H1 (cell line): ENCODE data around the gene PIGL. TPM values are rescaled to one million over a fixed set of nuclear protein-coding genes. Genes with fewer than 3 reads are reported as not detected.

ENCODE experiments used
- CTCF ChIA-PET: fragments of 300-600 bp; sonication (Branson Sonifier 250); formaldehyde crosslinking; loops from one replicate; lab custom pipeline; 2021; ENCODE audit not compliant: partially characterized antibody; lab: Charles Lee
- POLR2A ChIA-PET: fragments of 300-600 bp; sonication (Branson Sonifier 250); formaldehyde crosslinking; loops from one replicate; lab custom pipeline; 2021; ENCODE audit warnings: inconsistent platforms; ENCODE audit not compliant: partially characterized antibody; lab: Charles Lee
- DNase-seq, 2 experiments: peaks; one replicate each; pipeline versions ENCODE4 v3.0.0 to v3.0.0-alpha.2; 2010 to 2022; ENCODE audit warnings: low spot score in 2 of 2, low read depth in 1 of 2, mixed read lengths in 1 of 2
- FAIRE-seq: peaks from 2 replicates; lab custom pipeline; 2011; peaks lifted over from hg19 to GRCh38; lab: Jason Lieb, UNC
- H2AFZ ChIP-seq: 2 replicates; pipeline ENCODE4 v1.8.1; 2012; ENCODE audit warnings: low read length, inconsistent platforms
- H2AK5ac ChIP-seq: 2 replicates; pipeline ENCODE4 v1.6.1; 2013; ENCODE audit warnings: low read depth, low read length
- H2BK120ac ChIP-seq: replicated peaks from 2 replicates; pipeline ENCODE3; 2013; ENCODE audit warnings: low read depth, low read length, inconsistent platforms
- H2BK12ac ChIP-seq: 2 replicates; pipeline ENCODE4 v1.6.1; 2013; ENCODE audit warnings: low read depth, low read length
- H2BK15ac ChIP-seq: 2 replicates; pipeline ENCODE4 v1.6.1; 2013; ENCODE audit warnings: low read length
- H2BK20ac ChIP-seq: 2 replicates; pipeline ENCODE4 v1.6.1; 2013; ENCODE audit warnings: low read length
- H2BK5ac ChIP-seq: 2 replicates; pipeline ENCODE4 v1.6.1; 2013; ENCODE audit warnings: low read depth, low read length
- H3K14ac ChIP-seq: 2 replicates; pipeline ENCODE4 v1.6.1; 2013; ENCODE audit warnings: inconsistent platforms; ENCODE audit not compliant: insufficient read length
- H3K18ac ChIP-seq: 2 replicates; pipeline ENCODE4 v1.6.1; 2013; ENCODE audit warnings: low read length; ENCODE audit errors: extremely low read depth
- H3K23ac ChIP-seq: 2 replicates; pipeline ENCODE4 v1.6.1; 2013; ENCODE audit warnings: inconsistent platforms; ENCODE audit not compliant: insufficient read length
- H3K23me2 ChIP-seq: 2 replicates; pipeline ENCODE4 v1.6.1; 2013; ENCODE audit warnings: low read depth, low read length
- H3K27ac ChIP-seq: 2 replicates; pipeline ENCODE4 v1.6.1; 2011; ENCODE audit warnings: low read depth, low read length, inconsistent platforms
- H3K27me3 ChIP-seq, 4 experiments: replicated peaks in 1 of 4; 1 replicate in 1 of 4; 2 replicates in 3 of 4; pipeline versions ENCODE4 v1.6.1 to v1.8.1; 2011 to 2013; ENCODE audit warnings: low read length in 3 of 4, mild to moderate bottlenecking in 3 of 4, inconsistent platforms in 2 of 4, mixed read lengths in 2 of 4, moderate library complexity in 1 of 4; ENCODE audit not compliant: control insufficient read depth in 3 of 4, insufficient read depth in 3 of 4; ENCODE audit errors: extremely low read depth in 1 of 4
- H3K36me3 ChIP-seq, 4 experiments: 2 replicates each; pipeline versions ENCODE4 v1.6.1 to v1.8.1; 2011 to 2013; ENCODE audit warnings: mild to moderate bottlenecking in 4 of 4, low read length in 3 of 4, moderate library complexity in 2 of 4, control low read depth in 1 of 4, inconsistent platforms in 1 of 4; ENCODE audit not compliant: insufficient read depth in 4 of 4, control insufficient read depth in 2 of 4
- H3K4ac ChIP-seq: replicated peaks from 2 replicates; pipeline ENCODE3; 2013; ENCODE audit warnings: low read length, low read depth, mixed read lengths, inconsistent platforms; ENCODE audit not compliant: insufficient read length
- H3K4me1 ChIP-seq, 4 experiments: replicated peaks in 1 of 4; 1 replicate in 1 of 4; 2 replicates in 3 of 4; pipeline versions ENCODE4 v1.6.1 to v1.8.1; 2011 to 2013; ENCODE audit warnings: low read length in 3 of 4, inconsistent platforms in 2 of 4, mixed read lengths in 1 of 4; ENCODE audit not compliant: insufficient read depth in 4 of 4, control insufficient read depth in 3 of 4
- H3K4me2 ChIP-seq, 2 experiments: 2 replicates each; pipeline versions ENCODE4 v1.6.1 to v1.8.1; 2011 to 2013; ENCODE audit warnings: low read depth in 2 of 2, low read length in 2 of 2, control low read depth in 1 of 2, inconsistent platforms in 1 of 2, mild to moderate bottlenecking in 1 of 2; ENCODE audit not compliant: insufficient read depth in 1 of 2
- H3K4me3 ChIP-seq, 4 experiments: fragments of 200-600, 300-600 bp in 1 of 4; sonication (generic), shearing (Covaris generic), sonication (Bioruptor Twin) in 1 of 4; 2 replicates each; pipeline versions ENCODE4 v1.5.1 to v1.8.1; 2011 to 2016; ENCODE audit warnings: low read length in 4 of 4, low read depth in 3 of 4, control low read depth in 2 of 4, inconsistent platforms in 2 of 4, mild to moderate bottlenecking in 2 of 4, mixed read lengths in 1 of 4, moderate library complexity in 1 of 4; ENCODE audit not compliant: insufficient read depth in 2 of 4; ENCODE audit errors: extremely low read depth in 1 of 4
- H3K56ac ChIP-seq: replicated peaks from 2 replicates; pipeline ENCODE3; 2013; ENCODE audit warnings: low read depth, mild to moderate bottlenecking, mixed read lengths, low read length, inconsistent platforms; ENCODE audit not compliant: insufficient read length
- H3K79me1 ChIP-seq: 2 replicates; pipeline ENCODE4 v1.6.1; 2013; ENCODE audit warnings: low read depth, low read length, control low read depth
- H3K79me2 ChIP-seq, 2 experiments: 2 replicates each; pipeline versions ENCODE4 v1.6.1 to v1.8.1; 2012 to 2013; ENCODE audit warnings: low read length in 2 of 2, mild to moderate bottlenecking in 2 of 2, inconsistent platforms in 1 of 2; ENCODE audit not compliant: insufficient read depth in 2 of 2, control insufficient read depth in 1 of 2
- H3K9ac ChIP-seq, 4 experiments: replicated peaks in 1 of 4; 1 replicate in 1 of 4; 2 replicates in 3 of 4; pipeline versions ENCODE4 v1.6.1 to v1.8.1; 2011 to 2013; ENCODE audit warnings: low read depth in 3 of 4, low read length in 3 of 4, control low read depth in 2 of 4, mild to moderate bottlenecking in 2 of 4, moderate library complexity in 2 of 4, inconsistent platforms in 1 of 4; ENCODE audit errors: extremely low read depth in 1 of 4
- H3K9me3 ChIP-seq, 2 experiments: 2 replicates each; pipeline versions ENCODE4 v1.6.1 to v1.8.1; 2012 to 2013; ENCODE audit warnings: mild to moderate bottlenecking in 2 of 2, moderate library complexity in 2 of 2, control low read depth in 1 of 2, inconsistent platforms in 1 of 2, low read depth in 1 of 2, low read length in 1 of 2, mixed read lengths in 1 of 2; ENCODE audit not compliant: insufficient read depth in 2 of 2
- H4K20me1 ChIP-seq, 2 experiments: replicated peaks in 1 of 2; 2 replicates each; pipeline versions ENCODE3 to v1.8.1; 2011 to 2013; ENCODE audit warnings: inconsistent platforms in 2 of 2, low read length in 2 of 2, mild to moderate bottlenecking in 1 of 2; ENCODE audit not compliant: insufficient read depth in 2 of 2, control insufficient read depth in 1 of 2
- H4K5ac ChIP-seq: 2 replicates; pipeline ENCODE4 v1.6.1; 2013; ENCODE audit warnings: low read length, low read depth, mixed read lengths, inconsistent platforms; ENCODE audit not compliant: insufficient read length
- H4K8ac ChIP-seq: 2 replicates; pipeline ENCODE4 v1.8.0; 2013; ENCODE audit warnings: mild to moderate bottlenecking, moderate library complexity, low read length, inconsistent platforms; ENCODE audit not compliant: insufficient read depth; ENCODE audit errors: extremely low read depth
- H4K91ac ChIP-seq: replicated peaks from 2 replicates; pipeline ENCODE3; 2013; ENCODE audit warnings: low read length, mixed read lengths, inconsistent platforms; ENCODE audit not compliant: insufficient read length
- TAF1 ChIP-seq: IDR thresholded peaks from 2 replicates; pipeline ENCODE4 v1.6.1; 2011; ENCODE audit warnings: mild to moderate bottlenecking, low read depth, low read length
- TAF7 ChIP-seq: optimal IDR thresholded peaks from 2 replicates; pipeline ENCODE3; 2011; ENCODE audit warnings: low read depth, mild to moderate bottlenecking, inconsistent platforms, low read length, moderate library complexity, borderline replicate concordance
- WGBS, 2 experiments: shearing (Covaris generic) in 1 of 2; methylation state at CpG; one replicate each; pipeline versions ENCODE4 v1.1.6 to v1.1.7; 2013 to 2015; ENCODE audit warnings: low lambda C conversion rate in 2 of 2, mixed read lengths in 2 of 2, inconsistent platforms in 1 of 2, low coverage in 1 of 2, missing lambda C conversion rate in 1 of 2; ENCODE audit not compliant: insufficient replicate concordance in 2 of 2, insufficient coverage in 1 of 2, insufficient read length in 1 of 2; ENCODE audit errors: extremely low coverage in 1 of 2, missing lambda C conversion rate in 1 of 2; 5-methylcytosine and 5-hydroxymethylcytosine counted together
- polyA plus RNA-seq, 7 experiments: library from polyadenylated mRNA; depleted of rRNA in 3 of 7; stranded (reverse) in 5 of 7; unstranded in 2 of 7; fragments of >200 nt in 5 of 7; fragments of 200-250 nt in 2 of 7; gene quantifications; 1 replicate in 5 of 7; 2 replicates in 1 of 7; 4 replicates in 1 of 7; pipeline versions ENCODE4 v1.2.1 to v1.2.3, GENCODE V29; 2011 to 2013; ENCODE audit warnings: missing spikeins in 2 of 7, mixed read lengths in 2 of 7
- total RNA-seq: library from RNA; stranded (reverse); fragmentation: NEBNext Ultra II Directional; extraction: Animal tissue kit (Norgen Biotek cat#: 25700); gene quantifications from 2 replicates; pipeline ENCODE4 v1.2.1, GENCODE V29; 2021

PIGL gene
- total and polyA plus RNA-seq, 2 of the 8 experiments (the other 6 are each of a cell fraction or from before 2014, with no cell fraction given) = 28.4 to 30.8 TPM

DNA sequence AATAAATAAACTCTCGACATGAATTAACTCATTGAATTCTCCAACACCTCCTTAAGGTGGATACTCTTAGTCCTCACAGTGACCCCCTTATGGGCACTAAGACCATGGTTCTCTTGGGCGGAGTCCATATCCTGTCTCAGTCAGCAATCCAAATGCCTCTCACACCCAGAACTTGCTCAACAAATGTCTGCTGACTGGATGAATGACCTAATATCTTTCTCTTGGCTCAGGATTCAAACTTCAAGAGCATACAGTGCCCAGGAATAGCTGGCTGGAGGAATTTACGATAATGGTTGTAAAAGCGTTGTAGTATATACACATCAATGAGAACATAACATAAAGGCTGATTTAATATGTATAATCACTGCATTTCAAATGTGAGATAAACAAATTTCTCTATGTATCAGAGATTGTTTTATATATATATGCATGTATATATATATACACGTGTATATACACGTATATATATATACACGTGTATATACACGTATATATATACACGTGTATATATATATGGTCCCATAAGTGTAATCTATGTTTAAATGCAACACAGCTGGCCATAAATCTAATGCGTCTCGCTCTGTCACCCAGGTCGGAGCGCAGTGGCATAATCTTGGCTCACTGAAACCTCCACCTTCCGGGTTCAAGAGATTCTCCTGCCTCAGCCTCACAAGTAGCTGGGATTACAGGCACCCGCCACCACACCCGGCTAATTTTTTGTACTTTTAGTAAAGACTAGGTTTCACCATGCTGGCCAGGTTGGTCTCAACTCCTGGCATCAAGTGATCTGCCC lies 157.3 kb downstream of the PIGL start:
- H3K4me2 ChIP-seq = no peak overlapping the region
- no peaks in the 10 kb centered on the region for H3K79me2 ChIP-seq
- 89% methylated on average over 16 of the region's 16 CpGs; no CpG with 5 or more reads in 1 of the 2 experiments for WGBS, 2 experiments
- no peaks in the 10 kb centered on the region for H3K79me1 ChIP-seq
- no peak overlapping the region for H2BK5ac ChIP-seq
- no peak for FAIRE-seq
- H2BK20ac ChIP-seq = no peak overlapping the region
- no peak overlapping the region for H3K4me3 ChIP-seq
- H3K14ac ChIP-seq = no peak overlapping the region
- no peaks in the 10 kb centered on the region for H4K20me1 ChIP-seq
- no peaks in the 10 kb centered on the region for H3K9me3 ChIP-seq
- no peak overlapping the region for H4K5ac ChIP-seq
- H4K8ac ChIP-seq = no peak overlapping the region
- H2AFZ ChIP-seq = no peak overlapping the region
- H3K23me2 ChIP-seq = no peaks in the 10 kb centered on the region
- no peak overlapping the region for H4K91ac ChIP-seq
- no peak overlapping the region for H2AK5ac ChIP-seq
- H3K36me3 ChIP-seq = no peaks in the 10 kb centered on the region
- no peaks in the 10 kb centered on the region; a peak in 3 of 7 replicates for H3K4me1 ChIP-seq
- POLR2A ChIA-PET = interaction anchor here (1.4 to 2.3 kb wide), 2 partner anchors 9 to 64 kb away, joined by 3 to 6 read pairs; no protein-coding TSS in a partner anchor
- H3K9ac ChIP-seq = no peak overlapping the region
- H3K27ac ChIP-seq = no peak overlapping the region
- no peak overlapping the region for H2BK12ac ChIP-seq
- no peak for DNase-seq
- TF ChIP-seq TAF7 = no peak
- no peak for TF ChIP-seq TAF1
- H2BK120ac ChIP-seq = no peak overlapping the region
- no peak overlapping the region for H3K18ac ChIP-seq
- H2BK15ac ChIP-seq = no peak overlapping the region
- H3K23ac ChIP-seq = no peak overlapping the region
- CTCF ChIA-PET = interaction anchor here (1.5 to 6.6 kb wide), 2 partner anchors 10 to 41 kb away, joined by 4 to 51 read pairs; partner anchors contain the start of gene TRPV2
- H3K4ac ChIP-seq = no peak overlapping the region
- no peak overlapping the region for H3K56ac ChIP-seq
- no peaks in the 10 kb centered on the region for H3K27me3 ChIP-seq
